Thoracic aorta (tissue), 2 donors: ENCODE results near the gene ART3. TPM values are rescaled to one million over a fixed set of nuclear protein-coding genes. Genes with fewer than 3 reads are reported as not detected.

Source experiments
- ATAC-seq: fragments of 150-250 bp; one replicate; pipeline ENCODE4 v1.8.0; 2017; ENCODE audit warnings: low read depth; ENCODE audit not compliant: insufficient number of reproducible peaks, low FRiP score
- DNase-seq: peaks from one replicate; pipeline ENCODE4 v3.0.0-alpha.2; 2020; ENCODE audit warnings: low spot score
- H3K27ac ChIP-seq, 2 donors: fragments of 200-600 bp; sonication (generic); 1 replicate in 1 of 2; 2 replicates in 1 of 2; pipeline ENCODE4 v1.5.1; 2016; ENCODE audit warnings: mild to moderate bottlenecking in 2 of 2, moderate library complexity in 2 of 2
- H3K27me3 ChIP-seq: fragments of 200-600 bp; sonication (generic); replicated peaks from 2 replicates; pipeline ENCODE4 v1.6.0; 2016; ENCODE audit warnings: mild to moderate bottlenecking; ENCODE audit not compliant: insufficient read depth
- H3K36me3 ChIP-seq: fragments of 200-600 bp; sonication (generic); one replicate; pipeline ENCODE4 v1.5.1; 2016
- H3K4me1 ChIP-seq, 2 donors: fragments of 200-600 bp; sonication (generic); 1 replicate in 1 of 2; 2 replicates in 1 of 2; pipeline versions ENCODE4 v1.5.1 to v1.6.0; 2016; ENCODE audit warnings: low read depth in 2 of 2, mild to moderate bottlenecking in 1 of 2; ENCODE audit not compliant: control insufficient read depth in 1 of 2
- H3K4me3 ChIP-seq: fragments of 200-600 bp; sonication (generic); 2 replicates; pipeline ENCODE4 v1.5.1; 2016; ENCODE audit warnings: mild to moderate bottlenecking
- H3K9me3 ChIP-seq: fragments of 200-600 bp; sonication (generic); 2 replicates; pipeline ENCODE4 v1.5.1; 2016
- total RNA-seq, 2 donors: library from RNA; depleted of rRNA; stranded (reverse); fragments of >200 nt; gene quantifications; one replicate each; pipeline versions ENCODE4 v1.1.0 to v1.2.3, GENCODE V29; 2016
- TF ChIP-seq, protein P1 (sequence below): fragments of 200-600 bp; sonication (generic); IDR thresholded peaks from one replicate; pipeline ENCODE4 v1.5.1; 2019; ENCODE audit warnings: antibody characterized with exemption

ART3 gene
- total RNA-seq, 2 donors from 2014 or later = not detected

DNA sequence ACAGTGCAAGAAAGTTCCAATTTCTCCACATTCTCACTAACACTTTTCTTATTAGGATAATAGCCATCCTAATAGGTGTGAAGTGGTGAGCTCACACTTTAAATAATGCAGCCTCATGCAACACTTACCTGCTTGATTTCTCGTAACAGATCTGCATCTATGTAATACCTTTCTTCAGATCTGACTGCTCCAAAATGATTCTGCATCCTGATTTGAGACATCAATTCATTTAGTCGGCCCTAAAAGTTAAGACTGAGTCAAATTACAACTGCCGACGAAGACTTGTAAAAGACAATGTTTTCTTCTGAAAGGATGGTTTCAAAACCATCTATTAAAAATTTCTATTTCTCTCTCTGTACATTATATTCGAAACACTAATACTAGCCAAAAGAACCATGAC is 43.0 kb downstream of the ART3 start:
- Histone ChIP-seq H3K27me3 (no peaks in the 10 kb centered on the region), H3K9me3 (no peaks in the 10 kb centered on the region), H3K27ac (no peak overlapping the region), H3K36me3 (peaks cover 20% of the 10 kb centered on the region), H3K4me3 (no peak overlapping the region), H3K4me1 (no peaks in the 10 kb centered on the region)
- DNase-seq = no peak
- no peak for ATAC-seq
- TF ChIP-seq, protein P1, sequence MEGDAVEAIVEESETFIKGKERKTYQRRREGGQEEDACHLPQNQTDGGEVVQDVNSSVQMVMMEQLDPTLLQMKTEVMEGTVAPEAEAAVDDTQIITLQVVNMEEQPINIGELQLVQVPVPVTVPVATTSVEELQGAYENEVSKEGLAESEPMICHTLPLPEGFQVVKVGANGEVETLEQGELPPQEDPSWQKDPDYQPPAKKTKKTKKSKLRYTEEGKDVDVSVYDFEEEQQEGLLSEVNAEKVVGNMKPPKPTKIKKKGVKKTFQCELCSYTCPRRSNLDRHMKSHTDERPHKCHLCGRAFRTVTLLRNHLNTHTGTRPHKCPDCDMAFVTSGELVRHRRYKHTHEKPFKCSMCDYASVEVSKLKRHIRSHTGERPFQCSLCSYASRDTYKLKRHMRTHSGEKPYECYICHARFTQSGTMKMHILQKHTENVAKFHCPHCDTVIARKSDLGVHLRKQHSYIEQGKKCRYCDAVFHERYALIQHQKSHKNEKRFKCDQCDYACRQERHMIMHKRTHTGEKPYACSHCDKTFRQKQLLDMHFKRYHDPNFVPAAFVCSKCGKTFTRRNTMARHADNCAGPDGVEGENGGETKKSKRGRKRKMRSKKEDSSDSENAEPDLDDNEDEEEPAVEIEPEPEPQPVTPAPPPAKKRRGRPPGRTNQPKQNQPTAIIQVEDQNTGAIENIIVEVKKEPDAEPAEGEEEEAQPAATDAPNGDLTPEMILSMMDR = no peak

DNA sequence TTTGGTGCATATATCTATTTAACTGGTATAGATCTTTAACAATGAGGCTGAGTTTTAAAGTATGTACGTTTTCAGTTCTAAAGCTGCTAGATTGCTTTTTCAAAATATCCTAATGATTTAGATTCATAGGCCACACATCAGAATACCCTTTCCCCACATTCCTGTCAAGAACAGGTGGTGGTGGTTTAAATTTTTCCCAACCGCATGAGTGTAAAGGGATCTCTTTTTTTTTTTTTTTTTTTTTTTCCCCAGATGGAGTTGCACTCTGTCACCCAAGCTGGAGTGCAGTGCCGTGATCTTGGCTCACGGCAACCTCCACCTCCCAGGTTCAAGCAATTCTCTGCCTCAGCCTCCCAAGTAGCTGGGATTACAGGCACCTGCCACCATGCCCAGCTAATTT is 45.7 kb downstream of the ART3 start:
- Histone ChIP-seq H3K9me3 (no peaks in the 10 kb centered on the region), H3K27ac (no peak overlapping the region), H3K27me3 (no peaks in the 10 kb centered on the region), H3K4me3 (no peak overlapping the region), H3K4me1 (no peaks in the 10 kb centered on the region), H3K36me3 (peaks cover 28% of the 10 kb centered on the region)
- ATAC-seq = no peak
- no peak for DNase-seq
- TF ChIP-seq, protein P1 = no peak

DNA sequence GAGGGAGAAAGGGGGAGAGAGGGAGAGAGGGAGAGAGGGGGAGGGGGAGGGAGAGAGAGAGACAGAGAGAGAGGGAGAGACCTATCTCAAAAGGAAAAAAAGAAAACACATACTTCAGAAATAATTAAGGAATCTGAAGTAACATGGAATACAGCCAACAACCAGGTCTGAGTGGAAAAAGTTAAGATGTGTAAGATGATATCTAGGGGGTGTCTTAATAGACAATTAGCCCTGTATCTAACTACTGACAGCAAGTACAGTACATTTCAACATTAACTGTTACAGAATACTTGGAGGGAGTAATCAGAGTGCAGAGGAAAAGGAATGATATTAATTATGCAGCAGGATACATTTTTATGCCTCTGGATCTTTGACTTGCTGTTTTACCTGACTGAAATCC is 51.3 kb downstream of the ART3 start:
- H3K4me1 ChIP-seq = no peaks in the 10 kb centered on the region
- H3K27me3 ChIP-seq = no peaks in the 10 kb centered on the region
- H3K36me3 ChIP-seq = peaks cover 17% of the 10 kb centered on the region
- ATAC-seq (no peak), DNase-seq (no peak)
- no peaks in the 10 kb centered on the region for H3K9me3 ChIP-seq
- no peak overlapping the region for H3K27ac ChIP-seq
- H3K4me3 ChIP-seq = no peak overlapping the region
- TF ChIP-seq, protein P1 = no peak

DNA sequence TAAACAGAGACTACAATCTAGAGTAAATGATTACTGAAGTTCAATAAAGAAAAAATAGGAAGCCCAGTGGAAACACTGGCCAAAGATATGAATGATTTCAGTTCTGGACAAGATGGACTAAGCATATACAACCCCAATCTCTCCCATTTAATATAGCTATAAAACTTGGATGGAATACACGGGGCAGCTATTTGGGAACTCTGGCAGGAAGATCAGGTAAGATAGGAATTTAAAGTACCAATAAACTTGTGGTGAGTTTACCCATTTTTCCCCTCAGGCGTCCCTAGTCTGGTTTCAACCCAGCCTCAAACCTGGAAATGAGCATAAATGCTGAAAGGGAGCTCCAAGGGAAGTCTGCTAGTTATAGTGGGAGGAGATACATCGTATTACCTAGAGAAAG is 53.2 kb downstream of the ART3 start:
- Histone ChIP-seq H3K36me3 (peaks cover 12% of the 10 kb centered on the region), H3K4me3 (no peak overlapping the region), H3K27ac (no peak overlapping the region), H3K27me3 (no peaks in the 10 kb centered on the region), H3K9me3 (no peaks in the 10 kb centered on the region), H3K4me1 (no peaks in the 10 kb centered on the region)
- no peak for DNase-seq
- TF ChIP-seq, protein P1 = no peak
- ATAC-seq = no peak

DNA sequence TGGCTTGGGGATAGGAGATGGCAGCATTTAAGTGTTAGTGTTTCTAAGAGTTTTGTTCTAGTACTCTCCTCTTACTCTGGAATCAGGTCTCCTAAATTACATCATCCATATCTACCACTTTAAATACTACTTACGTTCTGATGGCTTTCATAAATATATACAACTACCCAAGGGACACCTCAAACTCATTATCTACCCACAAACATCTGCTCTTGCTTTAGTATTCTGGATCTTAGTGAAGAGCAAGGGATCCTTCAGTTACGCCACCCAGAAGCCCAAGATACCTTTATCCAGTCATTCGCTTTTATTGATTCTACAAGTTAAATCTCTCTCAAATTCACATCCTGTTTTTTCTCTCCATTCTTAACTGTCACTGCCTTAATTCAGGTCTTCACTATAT is 66.7 kb downstream of the ART3 start:
- DNase-seq = no peak
- peaks cover 7 to 9% of the 10 kb centered on the region in 2 donors for H3K4me1 ChIP-seq
- H3K27ac ChIP-seq = no peak overlapping the region
- no peaks in the 10 kb centered on the region for H3K27me3 ChIP-seq
- no peaks in the 10 kb centered on the region for H3K9me3 ChIP-seq
- ATAC-seq = no peak
- TF ChIP-seq, protein P1 = no peak
- H3K4me3 ChIP-seq = no peak overlapping the region
- peaks cover 9% of the 10 kb centered on the region for H3K36me3 ChIP-seq
